SK-N-SH (cell line): Measurements from ENCODE around the gene HES2. TPM values are rescaled to one million over a fixed set of nuclear protein-coding genes. Genes with fewer than 3 reads are reported as not detected.

Experiments used
- CTCF ChIA-PET: fragments of 300-600, 350-600 bp; formaldehyde crosslinking; extraction: SDS; loops from one replicate; lab custom pipeline; 2021; lab: Yijun Ruan, JAX
- POLR2A ChIA-PET: fragments of 350-600 bp; sonication (Branson Sonifier 250); formaldehyde crosslinking; extraction: SDS; loops from one replicate; lab custom pipeline; 2020; ENCODE audit warnings: antibody characterized with exemption, inconsistent platforms; lab: Yijun Ruan, JAX
- DNase-seq: peaks from one replicate; pipeline ENCODE4 v3.0.0; 2012
- H2AFZ ChIP-seq: fragments of 200-600 bp; sonication (generic); 2 replicates; pipeline ENCODE4 v1.8.1; 2016; ENCODE audit warnings: antibody characterized with exemption, mild to moderate bottlenecking, low read depth
- H3F3A ChIP-seq: fragments of 200-600 bp; sonication (generic); replicated peaks from 2 replicates; pipeline ENCODE3; 2016; ENCODE audit warnings: antibody characterized with exemption, mild to moderate bottlenecking; ENCODE audit not compliant: insufficient read depth
- H3K27ac ChIP-seq, 2 experiments: fragments of 200-500 bp in 1 of 2; fragments of 200-600 bp in 1 of 2; sonication (Bioruptor generic) in 1 of 2; sonication (generic), shearing (Covaris generic) in 1 of 2; 2 replicates each; pipeline versions ENCODE4 v1.5.1 to v1.6.1; 2014 to 2016; ENCODE audit warnings: low read depth in 2 of 2, inconsistent platforms in 1 of 2, low read length in 1 of 2, mild to moderate bottlenecking in 1 of 2, mixed read lengths in 1 of 2
- H3K27me3 ChIP-seq: fragments of 200-600 bp; sonication (generic), shearing (Covaris generic); 2 replicates; pipeline ENCODE4 v1.6.1; 2016; ENCODE audit warnings: mixed run types; ENCODE audit not compliant: insufficient read depth
- H3K36me3 ChIP-seq, 2 experiments: fragments of 200-500 bp in 1 of 2; fragments of 200-600 bp in 1 of 2; sonication (Bioruptor generic) in 1 of 2; sonication (generic) in 1 of 2; replicated peaks in 1 of 2; 2 replicates each; pipeline versions ENCODE3 to v1.5.1; 2014 to 2016; ENCODE audit warnings: low read length in 1 of 2, mild to moderate bottlenecking in 1 of 2; ENCODE audit not compliant: insufficient read depth in 2 of 2, control insufficient read depth in 1 of 2
- H3K4me1 ChIP-seq, 2 experiments: fragments of 200-500 bp in 1 of 2; fragments of 200-600 bp in 1 of 2; sonication (Bioruptor generic) in 1 of 2; sonication (generic), shearing (Covaris generic) in 1 of 2; 2 replicates each; pipeline versions ENCODE4 v1.5.1 to v1.6.1; 2014 to 2016; ENCODE audit warnings: low read depth in 1 of 2, low read length in 1 of 2, mixed run types in 1 of 2; ENCODE audit not compliant: insufficient read depth in 2 of 2, control insufficient read depth in 1 of 2
- H3K4me2 ChIP-seq: fragments of 200-600 bp; sonication (generic), shearing (Covaris generic); 2 replicates; pipeline ENCODE4 v1.6.1; 2017; ENCODE audit warnings: mixed run types
- H3K4me3 ChIP-seq, 2 experiments: fragments of 200-500 bp in 1 of 2; fragments of 200-600 bp in 1 of 2; sonication (Bioruptor generic) in 1 of 2; sonication (generic), shearing (Covaris generic) in 1 of 2; 2 replicates each; pipeline versions ENCODE4 v1.5.1 to v1.8.1; 2014 to 2016; ENCODE audit warnings: low read depth in 2 of 2, inconsistent platforms in 1 of 2, low read length in 1 of 2, mild to moderate bottlenecking in 1 of 2, mixed read lengths in 1 of 2, moderate library complexity in 1 of 2
- H3K79me2 ChIP-seq: fragments of 200-600 bp; sonication (generic); 2 replicates; pipeline ENCODE4 v1.8.1; 2017; ENCODE audit warnings: mild to moderate bottlenecking; ENCODE audit not compliant: insufficient read depth
- H3K9ac ChIP-seq: fragments of 200-600 bp; sonication (generic); 2 replicates; pipeline ENCODE4 v1.6.1; 2017; ENCODE audit warnings: mixed run types
- H3K9me2 ChIP-seq: fragments of 200-600 bp; sonication (generic); 2 replicates; pipeline ENCODE4 v1.6.1; 2017; ENCODE audit warnings: mixed run types
- H3K9me3 ChIP-seq: fragments of 200-600 bp; sonication (generic); 2 replicates; pipeline ENCODE4 v1.6.1; 2017; ENCODE audit warnings: mixed run types, mild to moderate bottlenecking, moderate library complexity
- H4K20me1 ChIP-seq: fragments of 200-600 bp; sonication (generic); 2 replicates; pipeline ENCODE4 v1.6.1; 2017; ENCODE audit warnings: mild to moderate bottlenecking, mixed run types; ENCODE audit not compliant: insufficient read depth
- CHD2 ChIP-seq: fragments of 150-350 bp; IDR thresholded peaks from 2 replicates; pipeline ENCODE4 v1.6.1; 2018; ENCODE audit warnings: low read length; ENCODE audit not compliant: partially characterized antibody
- CTCF ChIP-seq: fragments of 200-600 bp; sonication (generic); IDR thresholded peaks from 2 replicates; pipeline ENCODE4 v1.6.1; 2017; ENCODE audit warnings: antibody characterized with exemption, mild to moderate bottlenecking, moderate library complexity
- FOSL2 ChIP-seq: IDR thresholded peaks from 2 replicates; pipeline ENCODE4 v1.4.0; 2012; ENCODE audit warnings: low read depth, mild to moderate bottlenecking, moderate library complexity, borderline replicate concordance
- FOXJ3 ChIP-seq: sonication (generic); formaldehyde crosslinking; IDR thresholded peaks from 2 replicates; pipeline ENCODE4 v1.5.1; 2020; ENCODE audit warnings: mild to moderate bottlenecking, missing genetic modification reagents
- GATA2 ChIP-seq: sonication (generic); formaldehyde crosslinking; IDR thresholded peaks from 2 replicates; pipeline ENCODE4 v1.5.0; 2020; ENCODE audit warnings: mild to moderate bottlenecking, missing genetic modification reagents
- MAX ChIP-seq: IDR thresholded peaks from 2 replicates; pipeline ENCODE4 v1.4.0; 2012; ENCODE audit warnings: low read depth
- MEF2A ChIP-seq: IDR thresholded peaks from 2 replicates; pipeline ENCODE4 v1.4.0; 2012; ENCODE audit warnings: low read depth, borderline replicate concordance
- MXI1 ChIP-seq: IDR thresholded peaks from 2 replicates; pipeline ENCODE4 v1.6.1; 2012; ENCODE audit warnings: mild to moderate bottlenecking, low read depth, low read length, improper control_type of control experiment
- POLR2AphosphoS5 ChIP-seq: IDR thresholded peaks from 2 replicates; pipeline ENCODE4 v1.6.1; 2012; ENCODE audit warnings: low read depth, low read length
- RAD21 ChIP-seq: IDR thresholded peaks from 2 replicates; pipeline ENCODE4 v1.6.1; 2012; ENCODE audit warnings: mild to moderate bottlenecking, low read length
- RCOR1 ChIP-seq: fragments of 150-350 bp; IDR thresholded peaks from 2 replicates; pipeline ENCODE4 v1.6.1; 2017; ENCODE audit warnings: antibody characterized with exemption, low read length
- RFX5 ChIP-seq: IDR thresholded peaks from 2 replicates; pipeline ENCODE4 v1.6.1; 2012; ENCODE audit warnings: mild to moderate bottlenecking, improper control_type of control experiment, low read length
- SIN3A ChIP-seq: IDR thresholded peaks from 2 replicates; pipeline ENCODE4 v1.6.1; 2012; ENCODE audit warnings: low read depth, mild to moderate bottlenecking, low read length, moderate library complexity, borderline replicate concordance
- SMC3 ChIP-seq: IDR thresholded peaks from 2 replicates; pipeline ENCODE4 v1.6.1; 2012; ENCODE audit warnings: low read depth, low read length, improper control_type of control experiment
- TAF1 ChIP-seq: IDR thresholded peaks from 2 replicates; pipeline ENCODE4 v1.6.1; 2012; ENCODE audit warnings: low read depth, mild to moderate bottlenecking, low read length, moderate library complexity, borderline replicate concordance
- TCF12 ChIP-seq: IDR thresholded peaks from 2 replicates; pipeline ENCODE4 v1.4.0; 2012
- TEAD4 ChIP-seq: IDR thresholded peaks from 2 replicates; pipeline ENCODE4 v1.4.0; 2012; ENCODE audit warnings: mild to moderate bottlenecking, borderline replicate concordance; ENCODE audit not compliant: insufficient read depth
- YY1 ChIP-seq: IDR thresholded peaks from 2 replicates; pipeline ENCODE4 v1.4.0; 2012; ENCODE audit warnings: low read depth, mild to moderate bottlenecking
- WGBS: methylation state at CpG from one replicate; pipeline ENCODE4 v1.1.6; 2017; ENCODE audit warnings: low lambda C conversion rate; 5-methylcytosine and 5-hydroxymethylcytosine counted together
- polyA plus RNA-seq, 3 experiments: library from polyadenylated mRNA; depleted of rRNA; stranded (reverse); fragments of >200 nt; gene quantifications; 2 replicates each; pipeline ENCODE4 v1.2.3, GENCODE V29; 2012
- TF ChIP-seq, protein P1 (sequence below): fragments of 150-350 bp; IDR thresholded peaks from 2 replicates; pipeline ENCODE4 v1.6.1; 2016; ENCODE audit warnings: mild to moderate bottlenecking, low read depth, low read length
- TF ChIP-seq, protein P2 (sequence below): IDR thresholded peaks from 2 replicates; pipeline ENCODE4 v1.6.1; 2012; ENCODE audit warnings: mild to moderate bottlenecking, low read depth, low read length, moderate library complexity

HES2 gene
- polyA plus RNA-seq, 1 of the 3 experiments (the other 2 are of a cell fraction) = 0.03 TPM

- peaks cover 6 to 14% of the 10 kb centered on the region in 2 experiments; a peak in 1 of 4 replicates for H3K4me1 ChIP-seq
- TF ChIP-seq SIN3A = no peak
- no peak for TF ChIP-seq TEAD4
- TF ChIP-seq, protein P1, sequence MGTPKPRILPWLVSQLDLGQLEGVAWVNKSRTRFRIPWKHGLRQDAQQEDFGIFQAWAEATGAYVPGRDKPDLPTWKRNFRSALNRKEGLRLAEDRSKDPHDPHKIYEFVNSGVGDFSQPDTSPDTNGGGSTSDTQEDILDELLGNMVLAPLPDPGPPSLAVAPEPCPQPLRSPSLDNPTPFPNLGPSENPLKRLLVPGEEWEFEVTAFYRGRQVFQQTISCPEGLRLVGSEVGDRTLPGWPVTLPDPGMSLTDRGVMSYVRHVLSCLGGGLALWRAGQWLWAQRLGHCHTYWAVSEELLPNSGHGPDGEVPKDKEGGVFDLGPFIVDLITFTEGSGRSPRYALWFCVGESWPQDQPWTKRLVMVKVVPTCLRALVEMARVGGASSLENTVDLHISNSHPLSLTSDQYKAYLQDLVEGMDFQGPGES = no peak
- TF ChIP-seq, protein P2, sequence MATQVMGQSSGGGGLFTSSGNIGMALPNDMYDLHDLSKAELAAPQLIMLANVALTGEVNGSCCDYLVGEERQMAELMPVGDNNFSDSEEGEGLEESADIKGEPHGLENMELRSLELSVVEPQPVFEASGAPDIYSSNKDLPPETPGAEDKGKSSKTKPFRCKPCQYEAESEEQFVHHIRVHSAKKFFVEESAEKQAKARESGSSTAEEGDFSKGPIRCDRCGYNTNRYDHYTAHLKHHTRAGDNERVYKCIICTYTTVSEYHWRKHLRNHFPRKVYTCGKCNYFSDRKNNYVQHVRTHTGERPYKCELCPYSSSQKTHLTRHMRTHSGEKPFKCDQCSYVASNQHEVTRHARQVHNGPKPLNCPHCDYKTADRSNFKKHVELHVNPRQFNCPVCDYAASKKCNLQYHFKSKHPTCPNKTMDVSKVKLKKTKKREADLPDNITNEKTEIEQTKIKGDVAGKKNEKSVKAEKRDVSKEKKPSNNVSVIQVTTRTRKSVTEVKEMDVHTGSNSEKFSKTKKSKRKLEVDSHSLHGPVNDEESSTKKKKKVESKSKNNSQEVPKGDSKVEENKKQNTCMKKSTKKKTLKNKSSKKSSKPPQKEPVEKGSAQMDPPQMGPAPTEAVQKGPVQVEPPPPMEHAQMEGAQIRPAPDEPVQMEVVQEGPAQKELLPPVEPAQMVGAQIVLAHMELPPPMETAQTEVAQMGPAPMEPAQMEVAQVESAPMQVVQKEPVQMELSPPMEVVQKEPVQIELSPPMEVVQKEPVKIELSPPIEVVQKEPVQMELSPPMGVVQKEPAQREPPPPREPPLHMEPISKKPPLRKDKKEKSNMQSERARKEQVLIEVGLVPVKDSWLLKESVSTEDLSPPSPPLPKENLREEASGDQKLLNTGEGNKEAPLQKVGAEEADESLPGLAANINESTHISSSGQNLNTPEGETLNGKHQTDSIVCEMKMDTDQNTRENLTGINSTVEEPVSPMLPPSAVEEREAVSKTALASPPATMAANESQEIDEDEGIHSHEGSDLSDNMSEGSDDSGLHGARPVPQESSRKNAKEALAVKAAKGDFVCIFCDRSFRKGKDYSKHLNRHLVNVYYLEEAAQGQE = no peak
- no peak for TF ChIP-seq RCOR1
- TF ChIP-seq TCF12 = no peak
- TF ChIP-seq CTCF = no peak
- TF ChIP-seq FOSL2 = no peak
- TF ChIP-seq MXI1 = no peak
- TF ChIP-seq YY1 = no peak
- no peak for TF ChIP-seq RFX5
- TF ChIP-seq RAD21 = no peak
- TF ChIP-seq CHD2 = no peak
- TF ChIP-seq SMC3 = no peak
- TF ChIP-seq POLR2AphosphoS5 = no peak
- TF ChIP-seq MAX = no peak
- TF ChIP-seq TAF1 = no peak
- TF ChIP-seq MEF2A = no peak
- no peak for TF ChIP-seq GATA2 (CRISPR knock-in tag)
- no peak for TF ChIP-seq FOXJ3 (CRISPR knock-in tag)
- peaks cover 17% of the 10 kb centered on the region for H3K27me3 ChIP-seq
- no peaks in the 10 kb centered on the region for H3F3A ChIP-seq
- H3K9me2 ChIP-seq = no peaks in the 10 kb centered on the region
- CTCF ChIA-PET = interaction anchor here (0.6 to 16.1 kb wide), 6 partner anchors 11 to 178 kb away, joined by 3 to 290 read pairs (median 7); no protein-coding TSS in a partner anchor
- H3K9ac ChIP-seq = no peak within 1 kb of the TSS
- H3K36me3 ChIP-seq = no peaks in the 10 kb centered on the region
- H3K79me2 ChIP-seq = no peaks in the 10 kb centered on the region
- peak; percentile 83 for DNase-seq
- no peak within 1 kb of the TSS for H2AFZ ChIP-seq
- WGBS = 69% methylated on average over 3 of the region's 99 CpGs
- H4K20me1 ChIP-seq = no peaks in the 10 kb centered on the region
- no peak within 1 kb of the TSS for H3K27ac ChIP-seq
- POLR2A ChIA-PET = no interaction called here
- no peaks in the 10 kb centered on the region for H3K9me3 ChIP-seq
- H3K4me3 ChIP-seq = peak within 1 kb of the TSS in 1 of 2 experiments; percentile 11; a peak in 1 of 4 replicates
- H3K4me2 ChIP-seq = no peak within 1 kb of the TSS
Observed at GRCh38 chr1:6424619-6425593, 5.2 kb upstream of the HES2 start, which contains the start of gene ESPN. Gene ESPN, plus strand, starts transcription at chr1:6424776. Its CDS starts 180 bp downstream, at chr1:6424956.
